ENCODE results near the gene LMOD2.

GRCh38 chr7:123675181-123675473, 19.5 kb downstream of the LMOD2 start:
- TF ChIP-seq, protein P1, sequence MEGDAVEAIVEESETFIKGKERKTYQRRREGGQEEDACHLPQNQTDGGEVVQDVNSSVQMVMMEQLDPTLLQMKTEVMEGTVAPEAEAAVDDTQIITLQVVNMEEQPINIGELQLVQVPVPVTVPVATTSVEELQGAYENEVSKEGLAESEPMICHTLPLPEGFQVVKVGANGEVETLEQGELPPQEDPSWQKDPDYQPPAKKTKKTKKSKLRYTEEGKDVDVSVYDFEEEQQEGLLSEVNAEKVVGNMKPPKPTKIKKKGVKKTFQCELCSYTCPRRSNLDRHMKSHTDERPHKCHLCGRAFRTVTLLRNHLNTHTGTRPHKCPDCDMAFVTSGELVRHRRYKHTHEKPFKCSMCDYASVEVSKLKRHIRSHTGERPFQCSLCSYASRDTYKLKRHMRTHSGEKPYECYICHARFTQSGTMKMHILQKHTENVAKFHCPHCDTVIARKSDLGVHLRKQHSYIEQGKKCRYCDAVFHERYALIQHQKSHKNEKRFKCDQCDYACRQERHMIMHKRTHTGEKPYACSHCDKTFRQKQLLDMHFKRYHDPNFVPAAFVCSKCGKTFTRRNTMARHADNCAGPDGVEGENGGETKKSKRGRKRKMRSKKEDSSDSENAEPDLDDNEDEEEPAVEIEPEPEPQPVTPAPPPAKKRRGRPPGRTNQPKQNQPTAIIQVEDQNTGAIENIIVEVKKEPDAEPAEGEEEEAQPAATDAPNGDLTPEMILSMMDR (IDR thresholded peaks at IDR 0.05), result no peak
- no peak for TF ChIP-seq POLR2A (IDR thresholded peaks at IDR 0.05)
- no peak for TF ChIP-seq EP300 (IDR thresholded peaks at IDR 0.05)
